ENCODE measurements around the gene L1CAM. TPM values are rescaled to one million over a fixed set of nuclear protein-coding genes. Genes with fewer than 3 reads are reported as not detected.

Gene L1CAM
- total RNA-seq, 1 donor from 2014 or later, result 16.6 TPM

- Mint-ChIP-seq H3K9me3 (ENCODE audit: unreplicated experiment) (no peaks in the 10 kb centered on the region), H3K4me1 (ENCODE audit: unreplicated experiment) (peaks cover 8% of the 10 kb centered on the region), H3K27ac (ENCODE audit: unreplicated experiment) (no peak overlapping the region), H3K4me3 (ENCODE audit: unreplicated experiment) (peak overlapping the region; percentile 81), H3K36me3 (ENCODE audit: unreplicated experiment) (peaks cover 5% of the 10 kb centered on the region), H3K27me3 (ENCODE audit: unreplicated experiment) (no peaks in the 10 kb centered on the region)
- TF ChIP-seq CTCF (IDR thresholded peaks at IDR 0.05), result no peak
- no peak for DNase-seq (ENCODE audit: extremely low spot score, unreplicated experiment)
Measured at GRCh38 chrX:153933748-153934147, 47.8 kb upstream of the L1CAM start.

- Mint-ChIP-seq H3K4me3 (ENCODE audit: unreplicated experiment) (no peak overlapping the region), H3K36me3 (ENCODE audit: unreplicated experiment) (peaks cover 5% of the 10 kb centered on the region), H3K9me3 (ENCODE audit: unreplicated experiment) (no peaks in the 10 kb centered on the region), H3K27ac (ENCODE audit: unreplicated experiment) (no peak overlapping the region), H3K4me1 (ENCODE audit: unreplicated experiment) (peaks cover 14% of the 10 kb centered on the region), H3K27me3 (ENCODE audit: unreplicated experiment) (no peaks in the 10 kb centered on the region)
- TF ChIP-seq CTCF (IDR thresholded peaks at IDR 0.05), result no peak
- DNase-seq (ENCODE audit: extremely low spot score, unreplicated experiment), result no peak
Measured at GRCh38 chrX:153932220-153932915, 46.4 kb upstream of the L1CAM start.

GRCh38 chrX:153931748-153932147, 45.8 kb upstream of the L1CAM start:
- no peak for DNase-seq (ENCODE audit: extremely low spot score, unreplicated experiment)
- Mint-ChIP-seq H3K4me3 (ENCODE audit: unreplicated experiment) (no peak overlapping the region), H3K36me3 (ENCODE audit: unreplicated experiment) (peaks cover 5% of the 10 kb centered on the region), H3K27ac (ENCODE audit: unreplicated experiment) (no peak overlapping the region), H3K9me3 (ENCODE audit: unreplicated experiment) (no peaks in the 10 kb centered on the region), H3K27me3 (ENCODE audit: unreplicated experiment) (no peaks in the 10 kb centered on the region), H3K4me1 (ENCODE audit: unreplicated experiment) (peaks cover 20% of the 10 kb centered on the region)
- TF ChIP-seq CTCF (IDR thresholded peaks at IDR 0.05), result no peak

DNA sequence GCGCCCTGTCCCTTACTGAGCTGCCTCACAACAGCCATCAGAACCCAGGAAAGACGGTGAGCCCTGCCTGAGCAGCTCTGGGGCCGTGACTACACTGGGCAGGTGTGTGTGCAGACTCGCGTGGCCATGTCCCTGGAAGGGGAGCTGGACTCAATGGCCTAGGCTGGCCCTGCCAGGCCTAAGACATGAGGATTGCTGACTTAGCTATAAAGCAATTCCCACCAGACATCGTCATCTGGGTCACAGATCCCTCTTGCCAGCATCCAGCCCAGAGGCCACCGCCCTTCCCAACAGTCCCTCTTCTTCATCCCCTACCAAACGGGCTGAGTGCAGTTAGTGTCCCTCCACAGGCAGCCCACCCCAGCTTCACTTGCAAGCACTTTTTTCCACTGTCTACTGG, 45.2 kb upstream of the L1CAM start:
- Mint-ChIP-seq H3K36me3 (ENCODE audit: unreplicated experiment) (peaks cover 5% of the 10 kb centered on the region), H3K27me3 (ENCODE audit: unreplicated experiment) (no peaks in the 10 kb centered on the region), H3K9me3 (ENCODE audit: unreplicated experiment) (no peaks in the 10 kb centered on the region), H3K4me3 (ENCODE audit: unreplicated experiment) (no peak overlapping the region), H3K27ac (ENCODE audit: unreplicated experiment) (peak overlapping the region; percentile 25), H3K4me1 (ENCODE audit: unreplicated experiment) (peaks cover 21% of the 10 kb centered on the region)
- DNase-seq (ENCODE audit: extremely low spot score, unreplicated experiment), result no peak
- no peak for TF ChIP-seq CTCF (IDR thresholded peaks at IDR 0.05)

GRCh38 chrX:153930011-153930910, 44.3 kb upstream of the L1CAM start:
- Mint-ChIP-seq H3K9me3 (ENCODE audit: unreplicated experiment) (no peaks in the 10 kb centered on the region), H3K36me3 (ENCODE audit: unreplicated experiment) (peaks cover 5% of the 10 kb centered on the region), H3K27me3 (ENCODE audit: unreplicated experiment) (no peaks in the 10 kb centered on the region), H3K27ac (ENCODE audit: unreplicated experiment) (no peak overlapping the region), H3K4me1 (ENCODE audit: unreplicated experiment) (peaks cover 21% of the 10 kb centered on the region), H3K4me3 (ENCODE audit: unreplicated experiment) (no peak overlapping the region)
- no peak for TF ChIP-seq CTCF (IDR thresholded peaks at IDR 0.05)
- no peak for DNase-seq (ENCODE audit: extremely low spot score, unreplicated experiment)

All from osteocyte (in vitro differentiated cells).